ENCODE results near the gene DPF3.

GRCh38 chr14:72619881-72620280 lies 274.0 kb downstream of the DPF3 start:
- TF ChIP-seq CTCF (IDR thresholded peaks at IDR 0.05), result no peak
- no peak for TF ChIP-seq POLR2A (IDR thresholded peaks at IDR 0.05)
- TF ChIP-seq POLR2AphosphoS5 (IDR thresholded peaks at IDR 0.05), result no peak

All from prostate gland (tissue), 2 donors.